HG03439 (cell line): Measurements from ENCODE around the gene PSMC2.
"Not testable (repeated sequence)": the region's sequence is repeated elsewhere in the genome, so short reads cannot be mapped to it uniquely, and the experiment has no call there.

ENCODE experiments used
- ATAC-seq: cut with Tn5 transposase; IDR thresholded peaks from one replicate; pipeline ENCODE4 v1.9.1; 2021; ENCODE audit warnings: mild to moderate bottlenecking, moderate library complexity; ENCODE audit not compliant: unreplicated experiment

Gene PSMC2

GRCh38 chr7:103373866-103374643, 26.6 kb downstream of the PSMC2 start:
- ATAC-seq = no peak

GRCh38 chr7:103379270-103379975, 32.0 kb downstream of the PSMC2 start:
- ATAC-seq = no peak

GRCh38 chr7:103380395-103381191, 33.1 kb downstream of the PSMC2 start:
- no peak for ATAC-seq

- ATAC-seq = no peak
These were observed 34.0 kb downstream of the PSMC2 start for GRCh38 chr7:103381280-103382031.

- ATAC-seq = no peak
These were observed 34.6 kb downstream of the PSMC2 start for GRCh38 chr7:103382032-103382402.

- ATAC-seq = no peak
These were observed 39.8 kb downstream of the PSMC2 start for GRCh38 chr7:103387242-103387641.

- no peak for ATAC-seq
These were observed 41.2 kb downstream of the PSMC2 start for GRCh38 chr7:103388469-103389140.

GRCh38 chr7:103389263-103389662, 41.8 kb downstream of the PSMC2 start:
- no peak for ATAC-seq

GRCh38 chr7:103391150-103391549, 43.7 kb downstream of the PSMC2 start:
- no peak for ATAC-seq

- no peak for ATAC-seq
These were observed 44.5 kb downstream of the PSMC2 start for GRCh38 chr7:103391976-103392375.

GRCh38 chr7:103394566-103394965, 47.1 kb downstream of the PSMC2 start:
- no peak for ATAC-seq

GRCh38 chr7:103395071-103395470, 47.6 kb downstream of the PSMC2 start:
- ATAC-seq = no peak

- no peak for ATAC-seq
These were observed 49.0 kb downstream of the PSMC2 start for GRCh38 chr7:103396471-103396870.

- ATAC-seq = no peak
These were observed 51.2 kb downstream of the PSMC2 start for GRCh38 chr7:103398483-103399127.

GRCh38 chr7:103399687-103400086, 52.2 kb downstream of the PSMC2 start:
- ATAC-seq = not testable (repeated sequence)

- ATAC-seq = not testable (repeated sequence)
These were observed 58.6 kb downstream of the PSMC2 start for GRCh38 chr7:103405789-103406613.

GRCh38 chr7:103412151-103412550, 64.7 kb downstream of the PSMC2 start:
- no peak for ATAC-seq

GRCh38 chr7:103413407-103413806, 66.0 kb downstream of the PSMC2 start:
- ATAC-seq = no peak

- ATAC-seq = no peak
These were observed 70.8 kb downstream of the PSMC2 start for GRCh38 chr7:103418241-103418640.
